ENCODE measurements around the gene FAM114A2. TPM values are rescaled to one million over a fixed set of nuclear protein-coding genes. Genes with fewer than 3 reads are reported as not detected.
"Not testable (repeated sequence)": the region's sequence is repeated elsewhere in the genome, so short reads cannot be mapped to it uniquely, and the experiment has no call there.

The FAM114A2 gene
- total RNA-seq, 2 experiments from 2014 or later, result 19.1 to 22.7 TPM

DNA sequence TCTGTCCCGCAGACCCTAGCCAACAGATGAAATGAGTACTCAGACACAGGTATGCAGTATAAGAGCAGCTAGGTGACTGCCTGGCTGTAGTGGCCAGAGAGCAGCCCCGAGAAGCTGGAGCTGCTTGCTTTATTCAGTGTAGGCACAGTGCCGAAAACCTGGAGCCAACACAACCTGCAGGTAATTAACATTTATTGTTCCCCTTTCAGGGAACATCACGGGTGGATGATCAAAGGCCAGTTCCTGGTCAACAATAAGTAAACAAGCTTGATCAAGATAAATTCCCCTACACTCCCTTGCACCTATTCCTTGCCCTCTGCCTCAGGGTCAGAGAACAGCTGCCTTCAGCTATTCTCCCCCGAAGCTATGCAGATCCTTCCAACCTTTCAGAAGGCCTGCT, 31.1 kb upstream of the FAM114A2 start:
- H3K36me3 Mint-ChIP-seq (ENCODE audit: low read depth); H3K4me3 Mint-ChIP-seq; H3K9me3 Mint-ChIP-seq; H3K27ac Mint-ChIP-seq; POLR2A ChIA-PET; DNase-seq; H3K27me3 Mint-ChIP-seq: not testable (repeated sequence)
- H3K4me1 Mint-ChIP-seq, result peaks cover 35% of the 10 kb centered on the region
- CTCF ChIA-PET, result interaction anchor here (1.2 to 3.4 kb wide), 4 partner anchors 11 to 335 kb away, joined by 5 to 16 read pairs (median 8); no protein-coding TSS in a partner anchor

GRCh38 chr5:154065971-154066370, 27.3 kb upstream of the FAM114A2 start:
- DNase-seq, result no peak
- H3K27me3 Mint-ChIP-seq, result no peaks in the 10 kb centered on the region
- CTCF ChIA-PET, result interaction anchor here (1.2 kb wide), 1 partner anchor 123 kb away, joined by 3 read pairs; no protein-coding TSS in a partner anchor
- H3K9me3 Mint-ChIP-seq, result no peaks in the 10 kb centered on the region
- no peaks in the 10 kb centered on the region for H3K4me1 Mint-ChIP-seq
- no peak overlapping the region for H3K4me3 Mint-ChIP-seq
- H3K27ac Mint-ChIP-seq, result no peak overlapping the region
- H3K36me3 Mint-ChIP-seq (ENCODE audit: low read depth), result no peaks in the 10 kb centered on the region
- POLR2A ChIA-PET, result no interaction called here

DNA sequence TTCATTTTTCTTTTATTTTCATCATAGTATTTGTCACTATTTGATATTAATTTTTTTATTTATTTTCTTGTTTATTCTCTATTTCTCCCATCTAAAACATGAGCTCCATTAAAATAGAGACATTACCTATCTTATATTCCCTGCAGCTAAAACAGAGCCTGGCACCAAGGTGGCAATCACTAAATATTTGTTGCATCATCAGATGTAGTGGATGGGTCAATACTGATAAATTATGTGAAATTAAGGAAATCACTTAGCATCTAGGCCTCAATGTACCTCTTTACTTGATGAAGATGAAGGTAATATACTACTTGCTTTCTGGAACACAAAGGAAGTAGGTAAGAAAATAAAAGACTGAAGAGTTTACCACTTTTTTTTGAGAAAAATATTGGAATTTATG, 24.7 kb upstream of the FAM114A2 start:
- no peak overlapping the region for H3K4me3 Mint-ChIP-seq
- H3K27ac Mint-ChIP-seq, result no peak overlapping the region
- CTCF ChIA-PET, result interaction anchor here (0.7 to 2.3 kb wide), 6 partner anchors 9 to 941 kb away, joined by 3 to 14 read pairs (median 4); no protein-coding TSS in a partner anchor
- no peaks in the 10 kb centered on the region for H3K9me3 Mint-ChIP-seq
- no peaks in the 10 kb centered on the region for H3K36me3 Mint-ChIP-seq (ENCODE audit: low read depth)
- H3K27me3 Mint-ChIP-seq, result no peaks in the 10 kb centered on the region
- POLR2A ChIA-PET, result no interaction called here
- DNase-seq, result no peak
- H3K4me1 Mint-ChIP-seq, result peaks cover 13% of the 10 kb centered on the region

DNA sequence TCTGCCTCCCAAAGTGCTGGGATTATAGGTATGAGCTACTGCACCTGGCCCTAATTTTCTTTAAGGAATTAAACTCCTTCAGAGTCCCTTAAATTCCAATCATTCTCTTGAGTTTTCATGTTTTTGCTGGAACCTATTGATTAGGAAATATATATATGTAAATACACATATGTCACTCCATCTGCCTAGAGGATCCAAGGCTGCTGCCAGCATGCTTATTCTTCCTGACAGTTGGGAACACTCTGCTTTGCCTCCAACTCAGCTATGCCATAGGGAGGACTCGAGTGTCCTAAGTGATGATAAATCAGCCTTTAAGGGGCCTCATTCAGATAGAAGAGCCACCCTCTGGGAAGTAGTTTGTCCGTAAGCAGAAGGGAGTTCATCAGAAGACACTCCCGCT, 21.9 kb upstream of the FAM114A2 start:
- Mint-ChIP-seq H3K36me3 (ENCODE audit: low read depth) (peaks cover 3% of the 10 kb centered on the region), H3K4me3 (no peak overlapping the region), H3K27me3 (no peaks in the 10 kb centered on the region), H3K4me1 (peaks cover 17% of the 10 kb centered on the region), H3K9me3 (no peaks in the 10 kb centered on the region), H3K27ac (no peak overlapping the region)
- no peak for DNase-seq
- ChIA-PET POLR2A (no interaction called here), CTCF (interaction anchor here (3.6 to 3.9 kb wide), 2 partner anchors 8 to 12 kb away, joined by 16 to 23 read pairs; no protein-coding TSS in a partner anchor)

DNA sequence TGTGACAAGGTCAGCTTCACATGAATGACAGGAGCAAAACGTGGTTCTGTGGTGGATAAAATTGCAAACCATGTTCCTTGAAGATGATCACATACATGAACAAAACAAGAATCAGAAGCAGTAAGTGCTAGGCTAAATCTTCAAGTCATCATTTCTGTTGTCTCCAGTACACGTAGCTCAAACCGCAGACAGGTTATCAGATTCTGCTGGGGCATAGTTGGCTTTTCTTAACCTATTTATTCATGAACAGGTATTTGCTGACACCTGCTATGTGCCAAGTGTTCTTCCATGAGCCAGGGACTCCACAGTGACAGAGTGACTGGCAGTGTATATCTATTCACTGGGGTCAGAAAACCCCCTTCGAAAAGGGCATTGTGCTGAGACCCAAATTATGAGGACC, 20.9 kb upstream of the FAM114A2 start:
- CTCF ChIA-PET, result interaction anchor here (1.0 to 3.9 kb wide), 6 partner anchors 9 to 315 kb away, joined by 3 to 23 read pairs (median 3); no protein-coding TSS in a partner anchor
- no peak for DNase-seq

GRCh38 chr5:154059039-154059430, 20.3 kb upstream of the FAM114A2 start:
- ChIA-PET CTCF (interaction anchor here (1.0 to 3.9 kb wide), 7 partner anchors 9 to 316 kb away, joined by 3 to 23 read pairs (median 3); no protein-coding TSS in a partner anchor), POLR2A (no interaction called here)
- Mint-ChIP-seq H3K36me3 (ENCODE audit: low read depth) (peaks cover 11% of the 10 kb centered on the region), H3K27me3 (no peaks in the 10 kb centered on the region), H3K27ac (no peak overlapping the region), H3K4me1 (peaks cover 18% of the 10 kb centered on the region), H3K9me3 (no peaks in the 10 kb centered on the region), H3K4me3 (no peak overlapping the region)
- DNase-seq, result no peak

More for the DNA sequence above, 20.9 kb upstream of the FAM114A2 start:
- Mint-ChIP-seq H3K36me3 (ENCODE audit: low read depth) (peaks cover 8% of the 10 kb centered on the region), H3K4me3 (no peak overlapping the region), H3K27me3 (no peaks in the 10 kb centered on the region), H3K9me3 (no peaks in the 10 kb centered on the region), H3K27ac (no peak overlapping the region), H3K4me1 (peaks cover 18% of the 10 kb centered on the region)
- POLR2A ChIA-PET, result no interaction called here

GRCh38 chr5:154058055-154059038, 19.6 kb upstream of the FAM114A2 start:
- peaks cover 18% of the 10 kb centered on the region for H3K4me1 Mint-ChIP-seq
- POLR2A ChIA-PET, result no interaction called here
- H3K9me3 Mint-ChIP-seq, result no peaks in the 10 kb centered on the region
- H3K27ac Mint-ChIP-seq, result no peak overlapping the region
- H3K36me3 Mint-ChIP-seq (ENCODE audit: low read depth), result peaks cover 18% of the 10 kb centered on the region
- no peak overlapping the region for H3K4me3 Mint-ChIP-seq
- H3K27me3 Mint-ChIP-seq, result no peaks in the 10 kb centered on the region
- no peak for DNase-seq
- CTCF ChIA-PET, result interaction anchor here (1.0 to 3.9 kb wide), 9 partner anchors 8 to 317 kb away, joined by 3 to 23 read pairs (median 3); no protein-coding TSS in a partner anchor

GRCh38 chr5:154055201-154055600, 16.5 kb upstream of the FAM114A2 start:
- no peak for DNase-seq
- H3K4me1 Mint-ChIP-seq, result peaks cover 18% of the 10 kb centered on the region
- H3K4me3 Mint-ChIP-seq, result no peak overlapping the region
- ChIA-PET POLR2A (no interaction called here), CTCF (interaction anchor here (1.0 to 2.9 kb wide), 5 partner anchors 14 to 157 kb away, joined by 3 to 14 read pairs (median 3); no protein-coding TSS in a partner anchor)
- no peaks in the 10 kb centered on the region for H3K9me3 Mint-ChIP-seq
- no peaks in the 10 kb centered on the region for H3K27me3 Mint-ChIP-seq
- H3K36me3 Mint-ChIP-seq (ENCODE audit: low read depth), result peaks cover 30% of the 10 kb centered on the region
- H3K27ac Mint-ChIP-seq, result no peak overlapping the region

DNA sequence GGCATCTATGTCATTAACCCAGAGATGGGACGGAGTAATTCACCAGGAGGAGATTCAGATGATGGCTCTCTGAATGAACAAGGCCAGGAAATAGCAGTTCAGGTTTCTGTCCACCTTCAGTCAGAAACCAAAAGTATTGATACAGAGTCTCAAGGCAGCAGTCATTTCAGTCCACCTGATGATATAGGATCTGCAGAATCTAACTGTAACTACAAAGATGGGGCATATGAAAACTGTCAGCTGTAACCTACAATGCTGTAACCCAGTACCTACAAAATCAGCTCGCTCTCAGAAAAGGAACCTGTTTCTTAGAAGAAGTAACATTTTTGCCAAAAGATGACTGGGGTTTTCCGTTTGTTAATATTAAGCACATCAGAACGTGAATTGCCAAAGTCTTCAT, 14.8 kb upstream of the FAM114A2 start:
- Mint-ChIP-seq H3K4me3 (no peak overlapping the region), H3K4me1 (peaks cover 8% of the 10 kb centered on the region), H3K9me3 (no peaks in the 10 kb centered on the region), H3K36me3 (ENCODE audit: low read depth) (peaks cover 30% of the 10 kb centered on the region), H3K27ac (no peak overlapping the region), H3K27me3 (no peaks in the 10 kb centered on the region)
- no peak for DNase-seq
- ChIA-PET POLR2A (no interaction called here), CTCF (interaction anchor here (0.6 to 2.0 kb wide), 3 partner anchors 15 to 901 kb away, joined by 3 to 11 read pairs (median 3); no protein-coding TSS in a partner anchor)

DNA sequence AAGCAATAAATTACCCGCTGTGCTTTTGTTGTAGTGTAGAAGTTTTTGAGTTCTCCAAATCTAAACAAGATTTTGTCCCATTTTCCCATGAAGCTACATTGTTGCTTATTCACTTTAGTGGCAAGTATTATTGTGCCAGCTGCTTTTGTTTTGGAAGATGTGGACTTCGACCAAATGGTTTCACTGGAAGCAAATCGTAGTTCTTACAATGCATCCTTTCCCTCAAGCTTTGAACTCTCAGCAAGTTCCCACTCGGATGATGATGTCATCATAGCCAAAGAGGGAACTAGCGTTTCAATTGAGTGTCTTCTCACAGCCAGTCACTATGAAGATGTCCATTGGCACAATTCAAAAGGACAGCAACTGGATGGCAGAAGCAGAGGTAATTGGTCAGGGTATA, 10.9 kb upstream of the FAM114A2 start:
- Mint-ChIP-seq H3K4me1 (peaks cover 22% of the 10 kb centered on the region), H3K4me3 (no peak overlapping the region), H3K9me3 (no peaks in the 10 kb centered on the region), H3K27me3 (no peaks in the 10 kb centered on the region), H3K36me3 (ENCODE audit: low read depth) (peaks cover 40% of the 10 kb centered on the region), H3K27ac (no peak overlapping the region)
- ChIA-PET CTCF (no interaction called here), POLR2A (no interaction called here)
- no peak for DNase-seq

GRCh38 chr5:154047324-154047723, 8.6 kb upstream of the FAM114A2 start:
- H3K4me1 Mint-ChIP-seq, result peaks cover 30% of the 10 kb centered on the region
- H3K36me3 Mint-ChIP-seq (ENCODE audit: low read depth), result peaks cover 22% of the 10 kb centered on the region
- DNase-seq, result no peak
- ChIA-PET CTCF (interaction anchor here (1.1 kb wide), 1 partner anchor 11 kb away, joined by 3 read pairs; no protein-coding TSS in a partner anchor), POLR2A (no interaction called here)
- H3K27me3 Mint-ChIP-seq, result no peaks in the 10 kb centered on the region
- H3K27ac Mint-ChIP-seq, result no peak overlapping the region
- H3K4me3 Mint-ChIP-seq, result no peak overlapping the region
- H3K9me3 Mint-ChIP-seq, result no peaks in the 10 kb centered on the region

DNA sequence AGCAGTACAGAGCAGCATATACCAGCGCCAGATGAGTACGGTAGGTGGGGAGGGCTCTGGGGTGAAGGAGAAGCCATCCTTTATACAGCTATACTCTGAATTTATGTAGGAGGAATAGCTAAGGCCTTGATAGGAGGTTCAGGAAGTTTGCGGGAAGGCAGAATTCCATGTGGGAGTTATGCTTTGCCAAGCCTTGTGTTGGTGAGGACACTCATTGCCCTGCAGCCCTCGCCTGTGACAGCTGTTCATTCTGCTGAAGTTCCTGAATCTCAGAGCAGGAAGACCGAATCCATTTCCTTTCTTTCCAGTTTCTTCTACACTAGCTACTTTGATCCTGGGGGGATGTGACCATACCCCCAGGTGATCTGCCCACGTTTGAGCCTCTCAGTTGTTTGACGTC, 7.8 kb upstream of the FAM114A2 start:
- Mint-ChIP-seq H3K4me3 (no peak overlapping the region), H3K9me3 (no peaks in the 10 kb centered on the region), H3K27me3 (no peaks in the 10 kb centered on the region), H3K27ac (no peak overlapping the region), H3K4me1 (peaks cover 37% of the 10 kb centered on the region), H3K36me3 (ENCODE audit: low read depth) (peaks cover 25% of the 10 kb centered on the region)
- POLR2A ChIA-PET, result no interaction called here
- CTCF ChIA-PET, result interaction anchor here (0.8 to 0.9 kb wide), 2 partner anchors 10 to 26 kb away, joined by 3 read pairs; no protein-coding TSS in a partner anchor
- no peak for DNase-seq

DNA sequence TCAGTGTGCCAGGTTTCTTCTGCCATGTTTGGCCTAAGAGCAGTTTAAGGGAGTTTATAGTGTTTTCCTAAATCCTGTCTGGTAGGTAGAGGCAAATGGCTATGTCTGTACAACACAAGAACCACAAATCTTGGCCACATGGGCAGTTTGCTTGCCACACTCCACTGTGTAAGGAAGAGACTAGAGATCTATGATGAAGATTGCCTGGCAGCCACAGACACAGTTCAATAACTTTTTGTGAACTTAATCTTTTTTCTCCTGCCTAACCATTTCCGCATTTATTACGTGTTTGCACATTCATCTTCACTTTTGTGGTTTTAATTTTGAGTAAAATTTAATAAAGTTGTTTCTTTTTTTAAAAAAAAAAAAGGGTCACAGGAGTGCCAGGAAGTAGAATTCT, 5.9 kb upstream of the FAM114A2 start:
- ChIA-PET CTCF (interaction anchor here (0.6 to 1.2 kb wide), 2 partner anchors 14 to 415 kb away, joined by 3 to 4 read pairs; no protein-coding TSS in a partner anchor), POLR2A (no interaction called here)
- Mint-ChIP-seq H3K27ac (no peak overlapping the region), H3K36me3 (ENCODE audit: low read depth) (peaks cover 25% of the 10 kb centered on the region), H3K9me3 (no peaks in the 10 kb centered on the region), H3K27me3 (no peaks in the 10 kb centered on the region), H3K4me1 (peaks cover 52% of the 10 kb centered on the region), H3K4me3 (no peak overlapping the region)
- DNase-seq, result no peak
